ENCODE results near the gene AUH.

GRCh38 chr9:91297306-91297705, 64.4 kb downstream of the AUH start:
- TF ChIP-seq POLR2A (IDR thresholded peaks at IDR 0.05; ENCODE audit: low read length) (no peak), GATA1 (IDR thresholded peaks at IDR 0.05; ENCODE audit: low read depth, low read length) (no peak)
